ENCODE data around the gene JAK1. TPM values are rescaled to one million over a fixed set of nuclear protein-coding genes. Genes with fewer than 3 reads are reported as not detected.
"Not testable (repeated sequence)": the region's sequence is repeated elsewhere in the genome, so short reads cannot be mapped to it uniquely, and the experiment has no call there.

The JAK1 gene
- total and polyA plus RNA-seq, 9 donors, result 49.2 to 69.5 (median 56.2) TPM

- no peak for DNase-seq
- peaks cover 7% of the 10 kb centered on the region for H3K27me3 ChIP-seq (ENCODE audit: control insufficient read depth, insufficient read depth, low read length)
- H3K4me3 ChIP-seq (ENCODE audit: low read length), result peak overlapping the region; percentile 61
- 49% methylated on average over 9 of the region's 12 CpGs for WGBS (ENCODE audit: insufficient coverage)
- no peaks in the 10 kb centered on the region for H3K36me3 ChIP-seq (ENCODE audit: control insufficient read depth, insufficient read depth, low read length)
- peaks cover 4% of the 10 kb centered on the region for H3K9me3 ChIP-seq (replicated peaks; ENCODE audit: control insufficient read depth, low read depth, low read length)
- peaks cover 14% of the 10 kb centered on the region for H3K4me1 ChIP-seq (ENCODE audit: control insufficient read depth, insufficient read depth, low read length)
- H3K27ac ChIP-seq (ENCODE audit: low read length), result peak overlapping the region; percentile 74
These were observed 35.8 kb upstream of the JAK1 start for GRCh38 chr1:65002156-65002507.

- DNase-seq, result peak; percentile 77
- WGBS (ENCODE audit: insufficient coverage), result 31% methylated on average over 11 of the region's 18 CpGs
- H3K9me3 ChIP-seq (replicated peaks; ENCODE audit: control insufficient read depth, low read depth, low read length), result peaks cover 4% of the 10 kb centered on the region
- H3K4me1 ChIP-seq (ENCODE audit: control insufficient read depth, insufficient read depth, low read length), result peaks cover 14% of the 10 kb centered on the region
- no peak overlapping the region for H3K4me3 ChIP-seq (ENCODE audit: low read length)
- H3K27me3 ChIP-seq (ENCODE audit: control insufficient read depth, insufficient read depth, low read length), result peaks cover 7% of the 10 kb centered on the region
- no peak overlapping the region for H3K27ac ChIP-seq (ENCODE audit: low read length)
- H3K36me3 ChIP-seq (ENCODE audit: control insufficient read depth, insufficient read depth, low read length), result no peaks in the 10 kb centered on the region
These were observed 35.0 kb upstream of the JAK1 start for GRCh38 chr1:65001231-65001792.

GRCh38 chr1:64998425-64998948 is 32.1 kb upstream of the JAK1 start:
- H3K4me1 ChIP-seq (ENCODE audit: control insufficient read depth, insufficient read depth, low read length), result peaks cover 14% of the 10 kb centered on the region
- H3K9me3 ChIP-seq (replicated peaks; ENCODE audit: control insufficient read depth, low read depth, low read length); H3K27ac ChIP-seq (ENCODE audit: low read length); H3K4me3 ChIP-seq (ENCODE audit: low read length); H3K27me3 ChIP-seq (ENCODE audit: control insufficient read depth, insufficient read depth, low read length); H3K36me3 ChIP-seq (ENCODE audit: control insufficient read depth, insufficient read depth, low read length); DNase-seq: not testable (repeated sequence)
- WGBS (ENCODE audit: insufficient coverage), result no CpG with 5 or more reads among the region's 4 CpGs

GRCh38 chr1:64996541-64997257 is 30.4 kb upstream of the JAK1 start:
- no peak overlapping the region for H3K27ac ChIP-seq (ENCODE audit: low read length)
- no peaks in the 10 kb centered on the region for H3K36me3 ChIP-seq (ENCODE audit: control insufficient read depth, insufficient read depth, low read length)
- 75% methylated on average over 2 of the region's 6 CpGs for WGBS (ENCODE audit: insufficient coverage)
- no peak overlapping the region for H3K4me3 ChIP-seq (ENCODE audit: low read length)
- peaks cover 4% of the 10 kb centered on the region for H3K9me3 ChIP-seq (replicated peaks; ENCODE audit: control insufficient read depth, low read depth, low read length)
- H3K4me1 ChIP-seq (ENCODE audit: control insufficient read depth, insufficient read depth, low read length), result peaks cover 4% of the 10 kb centered on the region
- DNase-seq, result no peak
- no peaks in the 10 kb centered on the region for H3K27me3 ChIP-seq (ENCODE audit: control insufficient read depth, insufficient read depth, low read length)

GRCh38 chr1:64995316-64995715 is 29.0 kb upstream of the JAK1 start:
- Histone ChIP-seq H3K4me1 (ENCODE audit: control insufficient read depth, insufficient read depth, low read length) (no peaks in the 10 kb centered on the region), H3K27ac (ENCODE audit: low read length) (no peak overlapping the region), H3K36me3 (ENCODE audit: control insufficient read depth, insufficient read depth, low read length) (no peaks in the 10 kb centered on the region), H3K27me3 (ENCODE audit: control insufficient read depth, insufficient read depth, low read length) (no peaks in the 10 kb centered on the region), H3K4me3 (ENCODE audit: low read length) (no peak overlapping the region), H3K9me3 (replicated peaks; ENCODE audit: control insufficient read depth, low read depth, low read length) (peaks cover 4% of the 10 kb centered on the region)
- no peak for DNase-seq
- WGBS (ENCODE audit: insufficient coverage), result no CpG with 5 or more reads among the region's 5 CpGs

GRCh38 chr1:64986903-64987871 is 20.8 kb upstream of the JAK1 start:
- Histone ChIP-seq H3K4me1 (ENCODE audit: control insufficient read depth, insufficient read depth, low read length) (no peaks in the 10 kb centered on the region), H3K27me3 (ENCODE audit: control insufficient read depth, insufficient read depth, low read length) (no peaks in the 10 kb centered on the region), H3K27ac (ENCODE audit: low read length) (no peak overlapping the region), H3K36me3 (ENCODE audit: control insufficient read depth, insufficient read depth, low read length) (no peaks in the 10 kb centered on the region), H3K9me3 (replicated peaks; ENCODE audit: control insufficient read depth, low read depth, low read length) (no peaks in the 10 kb centered on the region), H3K4me3 (ENCODE audit: low read length) (no peak overlapping the region)
- peak; percentile 29 for DNase-seq
- 68% methylated on average over 3 of the region's 3 CpGs for WGBS (ENCODE audit: insufficient coverage)

GRCh38 chr1:64984737-64985136 is 18.4 kb upstream of the JAK1 start:
- 87% methylated on average over 3 of the region's 3 CpGs for WGBS (ENCODE audit: insufficient coverage)
- Histone ChIP-seq H3K4me1 (ENCODE audit: control insufficient read depth, insufficient read depth, low read length) (no peaks in the 10 kb centered on the region), H3K36me3 (ENCODE audit: control insufficient read depth, insufficient read depth, low read length) (no peaks in the 10 kb centered on the region)

GRCh38 chr1:64984106-64984505 is 17.8 kb upstream of the JAK1 start:
- DNase-seq, result no peak
- no peaks in the 10 kb centered on the region for H3K36me3 ChIP-seq (ENCODE audit: control insufficient read depth, insufficient read depth, low read length)
- no peaks in the 10 kb centered on the region for H3K9me3 ChIP-seq (replicated peaks; ENCODE audit: control insufficient read depth, low read depth, low read length)
- no peaks in the 10 kb centered on the region for H3K27me3 ChIP-seq (ENCODE audit: control insufficient read depth, insufficient read depth, low read length)
- no peak overlapping the region for H3K4me3 ChIP-seq (ENCODE audit: low read length)
- H3K27ac ChIP-seq (ENCODE audit: low read length), result no peak overlapping the region
- no peaks in the 10 kb centered on the region for H3K4me1 ChIP-seq (ENCODE audit: control insufficient read depth, insufficient read depth, low read length)
- no CpG with 5 or more reads among the region's 3 CpGs for WGBS (ENCODE audit: insufficient coverage)

More at GRCh38 chr1:64984737-64985136, 18.4 kb upstream of the JAK1 start:
- Histone ChIP-seq H3K27ac (ENCODE audit: low read length) (no peak overlapping the region), H3K4me3 (ENCODE audit: low read length) (no peak overlapping the region), H3K9me3 (replicated peaks; ENCODE audit: control insufficient read depth, low read depth, low read length) (no peaks in the 10 kb centered on the region), H3K27me3 (ENCODE audit: control insufficient read depth, insufficient read depth, low read length) (no peaks in the 10 kb centered on the region)
- DNase-seq, result no peak

- no peaks in the 10 kb centered on the region for H3K36me3 ChIP-seq (ENCODE audit: control insufficient read depth, insufficient read depth, low read length)
- WGBS (ENCODE audit: insufficient coverage), result 67% methylated on average over 1 of the region's 5 CpGs
- no peak for DNase-seq
These were observed 16.8 kb upstream of the JAK1 start for GRCh38 chr1:64983110-64983509.

More at GRCh38 chr1:64983110-64983509, 16.8 kb upstream of the JAK1 start:
- no peaks in the 10 kb centered on the region for H3K9me3 ChIP-seq (replicated peaks; ENCODE audit: control insufficient read depth, low read depth, low read length)
- no peaks in the 10 kb centered on the region for H3K4me1 ChIP-seq (ENCODE audit: control insufficient read depth, insufficient read depth, low read length)
- H3K27me3 ChIP-seq (ENCODE audit: control insufficient read depth, insufficient read depth, low read length), result no peaks in the 10 kb centered on the region
- no peak overlapping the region for H3K4me3 ChIP-seq (ENCODE audit: low read length)
- H3K27ac ChIP-seq (ENCODE audit: low read length), result no peak overlapping the region
